HAP-1 (cell line): Measurements from ENCODE around the gene CDY2B.
"Not testable (repeated sequence)": the region's sequence is repeated elsewhere in the genome, so short reads cannot be mapped to it uniquely, and the experiment has no call there.

Source experiments
- DNase-seq, 2 experiments: peaks; one replicate each; pipeline ENCODE4 v3.0.0-alpha.2; 2016 to 2020; ENCODE audit warnings: low spot score in 2 of 2
- H3K27me3 ChIP-seq: fragments of 250-450 bp; sonication (Bioruptor Pico); 2 replicates; pipeline ENCODE4 v1.5.1; 2020; ENCODE audit warnings: low read depth, mild to moderate bottlenecking, moderate library complexity
- H3K36me3 ChIP-seq: fragments of 250-450 bp; sonication (Bioruptor Pico); replicated peaks from 2 replicates; pipeline ENCODE4 v1.5.1; 2020; ENCODE audit warnings: mild to moderate bottlenecking
- H3K4me1 ChIP-seq: fragments of 250-450 bp; sonication (Bioruptor Pico); 2 replicates; pipeline ENCODE4 v1.5.1; 2020; ENCODE audit warnings: mild to moderate bottlenecking
- H3K4me3 ChIP-seq: fragments of 250-450 bp; sonication (Bioruptor Pico); 2 replicates; pipeline ENCODE4 v1.5.1; 2020; ENCODE audit warnings: mild to moderate bottlenecking, moderate library complexity
- H3K9me3 ChIP-seq: fragments of 250-450 bp; sonication (Bioruptor Pico); 2 replicates; pipeline ENCODE4 v1.5.1; 2020; ENCODE audit warnings: mild to moderate bottlenecking, moderate library complexity
- in situ Hi-C: fragments of 300-500 bp; cut with MboI; formaldehyde crosslinking; loops from 3 replicates; pipeline ENCODE4 v1.14.3; 2020; ENCODE audit warnings: low sequenced_read_pairs, inconsistent platforms, mixed read lengths

CDY2B gene, protein sequence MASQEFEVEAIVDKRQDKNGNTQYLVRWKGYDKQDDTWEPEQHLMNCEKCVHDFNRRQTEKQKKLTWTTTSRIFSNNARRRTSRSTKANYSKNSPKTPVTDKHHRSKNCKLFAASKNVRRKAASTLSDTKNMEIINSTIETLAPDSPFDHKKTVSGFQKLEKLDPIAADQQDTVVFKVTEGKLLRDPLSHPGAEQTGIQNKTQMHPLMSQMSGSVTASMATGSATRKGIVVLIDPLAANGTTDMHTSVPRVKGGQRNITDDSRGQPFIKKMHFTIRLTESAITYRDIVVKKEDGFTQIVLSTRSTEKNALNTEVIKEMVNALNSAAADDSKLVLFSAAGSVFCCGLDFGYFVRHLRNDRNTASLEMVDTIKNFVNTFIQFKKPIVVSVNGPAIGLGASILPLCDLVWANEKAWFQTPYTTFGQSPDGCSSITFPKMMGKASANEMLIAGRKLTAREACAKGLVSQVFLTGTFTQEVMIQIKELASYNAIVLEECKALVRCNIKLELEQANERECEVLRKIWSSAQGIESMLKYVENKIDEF

DNA sequence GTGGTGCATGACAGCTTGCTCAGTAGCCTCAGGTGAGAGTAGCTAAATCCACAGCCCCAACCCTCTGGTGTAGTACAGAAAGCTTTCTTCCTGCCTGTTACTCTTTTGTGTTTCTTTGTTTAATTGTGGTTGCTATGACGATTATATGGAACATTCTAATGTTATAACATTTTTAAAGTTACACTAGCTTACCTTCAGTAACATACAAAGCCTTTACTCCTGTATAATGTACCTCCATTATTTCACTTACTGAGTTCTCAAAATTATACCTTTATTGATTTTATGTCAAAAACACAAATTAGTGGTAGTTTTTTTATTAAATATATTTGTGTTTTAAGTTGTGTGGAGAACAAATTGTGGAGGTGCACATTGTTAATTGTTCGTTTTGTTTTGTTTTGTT is at the start of gene CDY2B:
Gene CDY2B, minus strand, starts transcription at position 101 of the 400 bp plus-strand sequence. CDS start 328 bp downstream, outside the sequence.
- H3K27me3 ChIP-seq, in situ Hi-C loops, H3K4me3 ChIP-seq, H3K9me3 ChIP-seq, DNase-seq, H3K4me1 ChIP-seq, H3K36me3 ChIP-seq: not testable (repeated sequence)

DNA sequence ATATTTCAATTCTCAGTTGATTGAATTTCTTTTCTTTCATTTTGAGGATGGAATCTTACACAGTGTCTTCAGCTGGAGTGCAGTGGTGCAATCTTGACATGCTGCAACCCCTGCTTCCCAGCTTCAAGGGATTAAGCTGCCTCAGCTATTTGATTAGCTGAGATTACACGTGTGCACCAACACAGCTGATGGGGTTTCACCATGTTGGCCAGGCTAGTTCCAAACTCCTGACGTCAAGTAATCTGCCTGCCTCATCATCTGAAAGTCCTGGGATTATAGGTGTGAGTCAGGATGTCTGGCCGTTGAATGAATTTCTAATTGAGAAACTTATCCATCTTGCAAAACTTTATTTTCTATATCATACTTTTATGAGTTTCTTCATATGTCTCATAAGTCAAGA is 28.0 kb upstream of the CDY2B start:
- H3K36me3 ChIP-seq, in situ Hi-C loops, H3K4me3 ChIP-seq, H3K27me3 ChIP-seq, H3K4me1 ChIP-seq, H3K9me3 ChIP-seq, DNase-seq: not testable (repeated sequence)

DNA sequence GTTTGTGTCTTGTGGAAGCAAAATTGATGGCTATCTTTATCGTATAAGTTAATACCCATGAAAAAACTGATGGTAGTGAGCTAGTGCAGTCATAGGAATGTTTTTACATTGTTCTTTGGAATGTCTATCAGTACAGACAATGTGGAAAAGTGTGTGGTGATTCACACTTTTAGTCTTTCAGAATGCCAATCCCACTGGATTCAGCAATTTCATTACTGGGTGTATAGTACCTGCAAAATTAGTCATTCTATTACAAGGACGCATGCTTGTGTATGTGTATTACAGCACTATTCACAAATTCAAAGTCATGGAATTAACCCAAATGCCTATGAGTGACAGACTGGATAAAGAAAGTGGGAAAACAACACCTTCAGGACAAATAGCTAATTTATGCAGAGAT is 27.3 kb upstream of the CDY2B start:
- in situ Hi-C loops, H3K9me3 ChIP-seq, H3K4me1 ChIP-seq, H3K36me3 ChIP-seq, DNase-seq, H3K4me3 ChIP-seq, H3K27me3 ChIP-seq: not testable (repeated sequence)

DNA sequence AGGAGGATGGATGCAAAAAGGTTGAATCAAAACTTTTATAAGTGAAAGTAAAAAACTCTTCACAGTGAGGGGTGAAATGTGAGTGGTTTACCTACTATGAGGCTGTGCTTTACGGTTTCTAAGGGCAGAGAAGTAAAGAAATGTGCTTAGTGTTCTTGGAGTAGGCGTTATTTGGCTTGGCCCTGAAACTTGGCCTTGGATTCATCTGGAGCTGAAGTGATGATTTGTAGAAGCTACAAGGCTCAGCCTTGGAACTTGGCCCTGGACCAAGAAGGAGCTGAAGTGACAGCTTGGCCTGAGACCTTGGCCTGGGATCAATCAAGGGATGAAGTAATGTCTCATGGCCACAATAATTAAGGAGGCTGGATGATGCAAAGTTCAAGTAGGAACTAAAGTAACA is 1.7 kb upstream of the CDY2B start:
- H3K4me3 ChIP-seq, H3K36me3 ChIP-seq, in situ Hi-C loops, H3K4me1 ChIP-seq, DNase-seq, H3K27me3 ChIP-seq, H3K9me3 ChIP-seq: not testable (repeated sequence)

DNA sequence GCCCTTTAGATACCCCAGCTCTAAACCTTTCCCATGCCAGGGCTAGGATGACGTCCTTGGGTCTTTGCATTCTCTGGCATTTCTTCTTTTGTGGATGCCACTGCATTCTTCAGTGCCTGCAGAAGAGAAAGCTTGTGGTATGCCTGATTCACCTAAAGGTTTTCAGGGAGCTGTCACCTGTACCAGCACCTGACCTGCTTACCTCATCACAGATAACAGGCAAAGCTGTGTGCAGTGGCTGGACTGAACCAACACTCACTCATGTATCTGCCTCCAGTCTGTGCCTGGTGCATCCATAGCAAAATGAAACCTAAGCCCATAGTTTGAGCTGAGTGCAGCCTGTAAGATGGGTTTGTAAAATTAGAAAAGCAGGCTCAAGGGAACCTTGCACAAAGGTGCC is 3.3 kb downstream of the CDY2B start:
- H3K4me1 ChIP-seq, in situ Hi-C loops, H3K27me3 ChIP-seq, H3K4me3 ChIP-seq, H3K9me3 ChIP-seq, H3K36me3 ChIP-seq, DNase-seq: not testable (repeated sequence)

DNA sequence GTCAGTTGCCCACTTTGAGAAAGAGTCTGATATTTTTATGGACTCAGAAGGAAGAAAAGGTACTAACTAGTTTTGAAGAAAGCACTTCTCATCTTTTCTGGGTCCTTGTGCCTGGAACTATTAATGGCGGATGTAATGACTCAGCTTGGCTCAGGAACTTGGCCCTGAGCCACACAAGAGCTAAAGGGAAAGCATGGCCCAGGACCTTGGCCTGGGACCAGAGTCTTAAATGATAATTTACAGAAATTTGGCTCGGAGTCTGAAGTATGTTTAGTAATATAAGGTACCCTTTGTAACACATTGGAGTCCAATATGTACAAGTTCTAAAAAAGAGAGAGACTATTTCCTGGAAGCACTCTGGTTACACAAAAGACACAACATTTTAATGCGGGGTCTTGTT is 4.6 kb downstream of the CDY2B start:
- H3K9me3 ChIP-seq, H3K4me3 ChIP-seq, DNase-seq, H3K36me3 ChIP-seq, in situ Hi-C loops, H3K4me1 ChIP-seq, H3K27me3 ChIP-seq: not testable (repeated sequence)

DNA sequence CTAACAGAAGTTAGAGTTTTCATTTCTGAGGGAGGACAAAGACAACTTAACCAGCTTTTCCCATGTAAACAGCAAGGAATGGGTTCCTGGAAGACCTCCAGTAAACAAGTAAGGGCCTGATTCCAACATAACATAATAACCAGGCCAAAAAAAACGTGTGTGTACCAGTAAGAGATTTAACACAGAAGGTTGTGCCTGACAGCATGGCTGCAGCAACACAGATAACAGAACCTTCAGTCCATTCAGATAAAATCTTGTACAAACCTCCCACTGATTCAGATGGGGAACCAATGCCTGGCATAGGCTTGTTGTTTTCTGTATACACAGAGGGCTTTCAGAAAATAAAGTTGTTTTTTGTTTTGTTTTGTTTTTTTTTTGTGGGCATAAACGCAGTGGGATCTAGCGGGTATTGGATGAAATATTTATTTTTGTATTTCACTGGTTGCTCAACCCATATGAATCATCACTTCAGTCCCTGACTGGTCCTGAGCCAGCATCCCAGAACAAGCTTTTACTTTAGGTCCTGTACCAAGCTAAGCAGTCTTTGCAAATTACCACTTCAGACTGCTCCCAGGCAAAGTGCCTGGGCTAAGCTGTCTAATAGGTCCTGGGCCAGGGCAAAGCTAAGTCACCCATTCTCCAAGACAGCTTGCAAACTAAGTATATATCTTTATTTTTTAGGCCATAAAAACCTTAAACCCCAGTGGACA is 8.7 kb downstream of the CDY2B start:
- H3K4me3 ChIP-seq, H3K9me3 ChIP-seq, in situ Hi-C loops, H3K36me3 ChIP-seq, H3K4me1 ChIP-seq, H3K27me3 ChIP-seq, DNase-seq: not testable (repeated sequence)

DNA sequence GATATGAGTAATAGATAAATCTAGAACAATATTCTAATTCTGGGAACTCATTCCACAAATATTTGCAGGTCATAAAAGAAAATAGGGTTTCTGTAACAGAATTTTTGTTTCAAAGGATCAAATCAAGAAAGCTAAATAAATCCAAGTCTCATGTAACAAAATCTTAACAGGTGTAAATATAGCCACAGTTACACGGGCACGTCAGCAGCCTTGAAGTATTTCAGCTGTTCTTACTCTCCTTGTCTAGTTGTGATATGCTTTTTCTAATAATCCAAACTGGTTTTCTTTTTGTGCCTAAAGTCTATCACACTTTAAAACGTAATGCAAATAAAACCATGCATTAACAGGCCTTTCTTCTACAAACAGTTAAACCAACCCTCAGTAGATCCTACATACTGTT is 9.3 kb downstream of the CDY2B start:
- H3K36me3 ChIP-seq, H3K4me1 ChIP-seq, DNase-seq, in situ Hi-C loops, H3K9me3 ChIP-seq, H3K4me3 ChIP-seq, H3K27me3 ChIP-seq: not testable (repeated sequence)

DNA sequence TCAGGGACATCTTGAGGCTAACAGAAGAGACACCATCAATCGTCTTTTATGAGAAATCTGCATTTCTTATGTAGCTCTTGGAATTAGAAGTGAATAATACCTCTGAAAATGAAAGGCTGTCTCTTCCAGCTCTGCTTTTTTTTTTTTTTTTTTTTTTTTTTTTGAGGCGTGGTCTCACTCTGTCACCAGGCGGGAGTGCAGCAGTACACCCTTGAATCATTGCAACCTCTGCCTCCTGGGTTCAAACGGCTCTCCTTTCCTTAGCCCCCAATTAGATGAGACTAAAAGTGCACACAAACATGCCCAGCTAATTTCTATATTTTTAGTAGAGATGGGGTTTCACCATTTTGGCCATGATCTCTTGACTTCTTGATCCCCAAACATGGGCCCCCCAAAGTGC is 12.2 kb downstream of the CDY2B start:
- H3K36me3 ChIP-seq, H3K27me3 ChIP-seq, H3K9me3 ChIP-seq, DNase-seq, H3K4me3 ChIP-seq, in situ Hi-C loops, H3K4me1 ChIP-seq: not testable (repeated sequence)

DNA sequence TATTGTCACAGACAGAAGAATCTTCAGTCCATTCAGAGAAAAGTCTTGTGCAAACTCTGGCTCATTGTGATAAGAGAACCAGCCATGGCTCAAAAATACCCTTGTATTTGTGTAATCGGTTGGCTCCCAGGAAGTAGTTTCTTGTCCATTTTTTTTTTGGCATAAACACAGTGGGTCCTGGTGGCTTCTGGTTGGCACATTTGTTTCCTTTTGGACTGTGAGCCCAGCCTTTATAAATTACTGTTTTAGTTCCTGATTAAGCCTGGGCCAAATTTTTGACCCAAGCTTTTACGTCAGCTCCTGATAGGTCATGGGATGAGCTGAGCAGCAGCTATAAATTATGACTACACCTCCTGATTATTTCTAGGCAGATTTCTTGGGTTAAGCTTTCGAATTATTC is 19.4 kb downstream of the CDY2B start:
- H3K36me3 ChIP-seq, H3K9me3 ChIP-seq, H3K4me3 ChIP-seq, DNase-seq, in situ Hi-C loops, H3K4me1 ChIP-seq, H3K27me3 ChIP-seq: not testable (repeated sequence)

DNA sequence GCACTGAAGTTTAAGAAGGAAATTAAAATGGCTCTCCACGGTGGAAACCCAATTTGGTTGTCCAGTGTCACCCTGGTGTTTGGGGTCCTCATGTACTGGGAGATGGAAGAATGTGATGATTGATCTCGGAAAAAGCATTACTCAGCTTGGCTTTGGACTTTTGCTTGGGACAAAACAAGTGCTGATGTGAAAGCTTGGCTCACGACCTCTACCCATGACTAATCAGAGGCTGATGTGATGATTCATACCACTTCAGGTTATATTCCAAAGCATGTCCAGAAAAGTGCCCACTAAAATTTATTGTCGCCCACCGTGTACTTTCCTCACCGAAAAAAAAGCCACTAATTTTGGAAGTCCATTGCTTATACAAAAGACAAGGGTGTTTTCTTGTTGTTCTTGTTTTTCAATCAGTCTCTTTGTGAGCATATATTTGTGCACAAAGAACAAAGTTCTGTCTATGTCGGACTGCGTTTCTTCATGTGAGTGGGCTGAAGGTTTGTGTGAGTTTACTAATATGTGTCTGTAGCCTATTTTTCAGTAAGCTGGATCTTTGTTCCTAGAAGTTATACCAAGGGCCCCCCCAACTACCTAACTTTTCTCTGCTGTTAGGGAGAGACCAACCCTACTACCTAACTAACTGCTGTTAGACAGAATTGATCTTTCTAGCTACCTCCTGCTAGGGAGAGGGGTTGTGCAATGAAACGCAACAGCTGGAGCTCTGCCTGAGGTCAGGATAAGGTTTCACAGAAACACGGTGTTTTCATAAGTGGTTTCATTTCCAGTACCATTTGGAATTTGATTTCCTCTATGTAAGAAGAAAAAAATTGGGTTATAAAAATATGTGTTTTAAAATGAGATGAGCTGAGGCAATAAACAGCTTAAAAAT is 22.8 kb downstream of the CDY2B start:
- H3K36me3 ChIP-seq, H3K4me1 ChIP-seq, H3K27me3 ChIP-seq, H3K4me3 ChIP-seq, in situ Hi-C loops, DNase-seq, H3K9me3 ChIP-seq: not testable (repeated sequence)

DNA sequence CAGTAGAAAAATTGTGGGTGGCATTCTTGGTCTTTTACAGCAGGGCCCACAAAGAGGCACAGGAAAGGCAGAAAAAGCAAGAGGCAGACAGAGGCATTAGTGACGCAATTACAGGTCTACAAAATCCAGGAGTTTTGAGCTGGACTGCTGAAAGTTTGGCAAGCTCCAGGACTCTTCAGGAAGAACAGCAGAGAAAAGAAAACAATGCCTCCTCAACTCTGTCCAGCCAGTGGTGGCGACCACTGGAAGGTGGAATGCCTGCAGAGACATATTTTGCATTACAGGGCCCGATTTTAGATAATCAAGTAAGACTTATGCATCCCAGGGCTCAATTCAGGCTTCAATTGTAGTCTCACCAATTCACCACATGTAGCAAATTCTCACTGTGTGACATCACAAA is 23.5 kb downstream of the CDY2B start:
- H3K9me3 ChIP-seq, H3K36me3 ChIP-seq, H3K4me1 ChIP-seq, in situ Hi-C loops, DNase-seq, H3K4me3 ChIP-seq, H3K27me3 ChIP-seq: not testable (repeated sequence)

DNA sequence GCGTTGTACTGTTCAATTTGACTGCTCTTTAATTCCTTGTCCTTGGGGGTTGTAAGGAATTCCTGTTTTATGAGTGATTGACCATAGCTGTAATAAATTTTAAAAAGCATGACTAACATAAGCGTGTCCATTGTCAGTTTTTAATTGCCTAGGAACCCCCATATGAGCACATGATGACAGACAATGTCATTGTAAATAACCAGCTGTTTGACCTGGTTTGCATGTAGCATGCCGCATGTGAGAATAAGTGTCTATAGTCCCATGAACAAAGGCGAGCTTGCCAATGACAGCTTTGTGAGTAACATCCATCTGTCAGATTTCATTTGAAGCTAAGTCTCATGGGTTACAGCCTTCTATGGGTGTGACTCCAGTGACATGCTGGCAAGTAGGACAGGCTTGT is 30.9 kb downstream of the CDY2B start:
- H3K9me3 ChIP-seq, in situ Hi-C loops, H3K4me3 ChIP-seq, H3K4me1 ChIP-seq, DNase-seq, H3K36me3 ChIP-seq, H3K27me3 ChIP-seq: not testable (repeated sequence)

DNA sequence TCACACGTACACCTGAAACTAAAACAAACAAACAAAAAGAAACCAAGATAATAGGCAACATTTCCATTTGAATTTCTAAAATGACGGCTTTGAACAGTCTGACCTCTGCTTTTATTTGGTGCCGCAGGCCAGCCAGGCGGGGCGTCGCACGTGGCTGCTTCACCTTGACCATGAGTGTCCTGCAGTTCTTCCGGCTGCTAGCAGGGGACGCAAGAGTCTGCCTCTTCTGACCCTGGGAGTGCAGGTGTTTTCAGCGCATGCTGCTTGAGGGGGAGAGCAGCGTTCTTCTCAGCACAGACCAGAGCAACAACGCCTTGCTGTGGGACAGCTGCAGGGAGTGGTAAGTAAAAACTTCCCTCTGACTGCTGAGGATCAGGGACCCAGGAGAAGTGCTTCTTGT is 47.9 kb downstream of the CDY2B start:
- DNase-seq, H3K4me3 ChIP-seq, H3K27me3 ChIP-seq, in situ Hi-C loops, H3K36me3 ChIP-seq, H3K4me1 ChIP-seq, H3K9me3 ChIP-seq: not testable (repeated sequence)
